Medulla oblongata (tissue), 1 donor: ENCODE measurements around the gene CFD.
"Not testable (repeated sequence)": the region's sequence is repeated elsewhere in the genome, so short reads cannot be mapped to it uniquely, and the experiment has no call there.

Source experiments
- DNase-seq: peaks from one replicate; pipeline ENCODE4 v3.0.0-alpha.2; 2015; ENCODE audit errors: extremely low spot score

The CFD gene

DNA sequence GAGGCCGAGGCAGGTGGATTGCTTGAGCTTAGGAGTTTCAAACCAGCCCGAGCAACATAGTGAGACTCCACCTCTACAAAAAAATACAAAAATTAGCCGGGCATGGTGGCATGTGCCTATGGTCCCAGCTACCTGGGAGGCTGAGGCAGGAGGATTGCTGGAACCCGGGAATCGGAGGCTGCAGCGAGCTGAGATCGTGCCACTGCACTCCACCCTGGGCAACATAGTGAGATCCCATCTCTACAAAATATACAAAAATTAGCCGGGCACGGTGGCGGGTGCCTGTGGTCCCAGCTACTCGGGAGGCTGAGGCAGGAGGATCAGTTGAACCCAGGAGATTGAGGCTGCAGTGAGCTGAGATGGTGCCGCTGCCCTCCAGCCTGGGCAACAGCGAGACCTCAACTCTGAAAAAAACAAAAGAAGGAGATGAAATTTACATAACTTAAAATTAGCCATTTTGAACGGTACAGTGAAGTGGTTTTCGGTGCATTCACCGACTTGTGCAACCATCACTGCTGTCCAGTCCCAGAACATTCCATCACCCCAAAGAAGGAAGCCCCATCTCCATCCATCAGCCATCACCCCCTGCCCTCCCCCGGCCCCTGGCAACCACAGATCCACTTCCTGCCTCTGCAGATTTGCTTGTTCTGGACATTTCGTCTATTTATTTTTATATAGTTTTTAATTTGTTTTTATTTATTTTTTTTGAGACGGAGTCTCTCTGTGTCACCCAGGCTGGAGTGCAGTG, 33.4 kb upstream of the CFD start:
- DNase-seq: no peak

- no peak for DNase-seq
Measured at GRCh38 chr19:827314-827709, 32.2 kb upstream of the CFD start.

DNA sequence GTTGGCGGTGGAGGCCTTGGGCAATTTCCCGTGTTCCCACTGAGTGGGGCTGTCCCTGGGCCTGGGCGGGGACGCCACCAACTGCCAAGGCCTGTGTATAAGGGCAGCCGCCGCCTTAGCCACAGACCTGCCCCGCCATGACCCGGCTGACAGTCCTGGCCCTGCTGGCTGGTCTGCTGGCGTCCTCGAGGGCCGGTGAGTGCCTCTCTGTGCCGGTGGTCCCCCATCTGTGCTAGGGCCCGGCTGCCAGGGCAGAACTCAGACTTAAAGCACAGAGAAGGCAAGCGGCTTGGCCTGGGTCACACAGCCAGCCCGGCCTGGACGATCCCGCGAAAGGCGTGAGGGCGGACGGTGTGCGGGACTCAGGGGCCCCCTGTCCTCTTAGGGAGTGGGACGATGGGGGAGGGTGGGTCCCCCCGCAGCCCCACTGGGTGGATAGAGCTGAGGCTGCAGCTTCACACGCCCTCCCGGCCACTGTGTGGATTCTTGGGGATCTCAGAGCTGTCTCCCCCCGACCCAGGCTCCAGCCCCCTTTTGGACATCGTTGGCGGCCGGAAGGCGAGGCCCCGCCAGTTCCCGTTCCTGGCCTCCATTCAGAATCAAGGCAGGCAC, 31.6 kb upstream of the CFD start, which contains the start of gene AZU1:
Gene AZU1, plus strand, starts transcription at position 128 of the 612 bp plus-strand sequence. Its CDS starts 10 bp downstream, at position 138.
- no peak for DNase-seq

- no peak for DNase-seq
Measured at GRCh38 chr19:829129-829758, 30.2 kb upstream of the CFD start.

DNA sequence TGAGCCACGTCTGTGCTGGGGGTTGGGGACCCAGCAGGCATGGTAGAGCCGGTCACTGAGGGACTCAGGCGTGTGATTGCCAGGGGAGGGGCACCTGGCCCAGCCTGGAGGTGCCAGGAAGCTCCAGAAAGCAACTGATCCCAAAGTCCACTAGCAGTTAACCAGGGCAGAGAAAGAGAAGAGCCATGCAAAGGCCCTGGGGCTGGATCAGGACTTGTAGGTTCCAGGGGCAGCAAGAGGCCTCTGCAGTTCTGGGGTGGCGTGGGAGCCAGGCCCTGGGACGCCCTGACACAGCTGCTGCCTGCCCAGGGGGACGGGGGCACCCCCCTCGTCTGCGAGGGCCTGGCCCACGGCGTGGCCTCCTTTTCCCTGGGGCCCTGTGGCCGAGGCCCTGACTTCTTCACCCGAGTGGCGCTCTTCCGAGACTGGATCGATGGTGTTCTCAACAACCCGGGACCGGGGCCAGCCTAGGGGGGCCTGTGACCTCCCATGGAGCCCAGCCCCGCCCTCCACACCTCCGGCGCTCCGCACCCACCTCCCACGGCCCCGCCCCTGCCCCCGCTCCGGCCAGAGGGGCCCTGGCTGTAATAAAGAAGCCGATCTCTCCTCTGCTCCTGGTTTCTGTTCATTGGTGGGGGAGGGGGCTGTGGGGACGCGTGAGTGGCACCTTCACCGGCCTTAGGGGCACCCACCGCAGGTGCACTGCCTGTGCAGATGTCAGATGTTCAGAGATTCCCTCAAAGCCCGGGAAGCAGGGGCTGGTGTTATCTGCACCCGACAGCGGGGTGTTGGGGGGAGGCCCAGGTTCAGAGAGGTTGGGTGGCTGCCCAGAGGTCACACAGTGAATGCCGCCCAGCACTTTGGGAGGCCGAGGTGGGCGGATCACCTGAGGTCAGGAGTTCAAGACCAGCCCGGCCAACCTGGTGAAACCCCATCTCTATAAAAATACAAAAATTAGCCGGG, 27.8 kb upstream of the CFD start:
- no peak for DNase-seq

DNA sequence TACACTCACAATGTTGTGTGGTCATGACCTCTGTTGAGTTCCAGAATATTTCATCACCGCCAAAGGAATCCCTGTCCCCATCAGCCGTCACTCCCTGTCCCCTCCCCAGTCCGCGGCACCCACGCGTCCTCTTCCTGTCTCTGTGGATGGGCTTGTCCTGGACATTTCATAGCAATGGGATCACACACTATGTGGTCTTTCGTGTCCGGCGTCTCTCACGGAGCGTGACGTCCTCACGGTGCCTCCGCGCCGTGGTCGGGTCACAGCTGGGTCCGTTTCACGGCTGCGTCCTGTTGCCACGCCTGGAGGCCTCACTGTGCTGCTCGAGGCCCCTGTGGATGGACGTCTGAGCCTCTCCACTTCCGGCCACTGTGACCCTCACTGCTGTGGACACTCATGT, 25.2 kb upstream of the CFD start:
- no peak for DNase-seq

- DNase-seq: no peak
Measured at GRCh38 chr19:835210-835810, 24.2 kb upstream of the CFD start.

GRCh38 chr19:840519-841206, 18.8 kb upstream of the CFD start, which contains the start of gene PRTN3:
TSS of gene PRTN3 (plus strand) at chr19:840999. CDS start at chr19:841009, 10 bp downstream.
- no peak for DNase-seq

GRCh38 chr19:842802-843179, 16.7 kb upstream of the CFD start:
- DNase-seq: not testable (repeated sequence)

GRCh38 chr19:843180-843835, 16.2 kb upstream of the CFD start:
- no peak for DNase-seq

GRCh38 chr19:843836-844545, 15.5 kb upstream of the CFD start:
- DNase-seq: no peak

- DNase-seq: no peak
Measured at GRCh38 chr19:844546-844971, 14.9 kb upstream of the CFD start.

DNA sequence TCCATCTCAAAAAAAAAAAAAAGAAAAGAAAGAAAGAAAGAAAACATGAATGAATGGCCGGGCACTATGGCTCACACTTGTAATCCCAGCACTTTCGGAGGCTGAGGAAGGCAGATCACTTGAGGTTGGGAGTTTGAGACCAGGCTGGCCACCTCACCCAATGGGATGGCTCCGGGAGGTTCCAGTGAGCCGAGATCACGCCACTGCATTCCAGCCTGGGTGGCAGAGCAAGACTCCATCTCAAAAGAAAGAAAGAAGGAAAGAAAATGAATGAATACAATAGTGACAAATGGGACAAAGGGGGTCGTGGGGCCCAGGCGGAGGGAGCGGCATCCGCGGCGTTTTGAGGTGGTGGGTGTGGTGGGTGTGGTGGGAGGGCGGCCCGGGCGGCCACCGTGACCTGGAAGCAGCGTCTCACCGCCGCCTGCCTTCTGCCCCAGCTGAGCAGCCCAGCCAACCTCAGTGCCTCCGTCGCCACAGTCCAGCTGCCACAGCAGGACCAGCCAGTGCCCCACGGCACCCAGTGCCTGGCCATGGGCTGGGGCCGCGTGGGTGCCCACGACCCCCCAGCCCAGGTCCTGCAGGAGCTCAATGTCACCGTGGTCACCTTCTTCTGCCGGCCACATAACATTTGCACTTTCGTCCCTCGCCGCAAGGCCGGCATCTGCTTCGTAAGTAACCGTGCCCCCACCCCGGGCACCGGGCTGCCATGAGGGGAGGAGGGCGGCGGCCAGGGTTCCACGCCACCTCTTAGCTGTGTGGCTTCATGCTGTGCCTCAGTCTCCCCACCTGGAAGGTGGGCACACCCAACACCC, 13.6 kb upstream of the CFD start:
- DNase-seq: no peak

DNA sequence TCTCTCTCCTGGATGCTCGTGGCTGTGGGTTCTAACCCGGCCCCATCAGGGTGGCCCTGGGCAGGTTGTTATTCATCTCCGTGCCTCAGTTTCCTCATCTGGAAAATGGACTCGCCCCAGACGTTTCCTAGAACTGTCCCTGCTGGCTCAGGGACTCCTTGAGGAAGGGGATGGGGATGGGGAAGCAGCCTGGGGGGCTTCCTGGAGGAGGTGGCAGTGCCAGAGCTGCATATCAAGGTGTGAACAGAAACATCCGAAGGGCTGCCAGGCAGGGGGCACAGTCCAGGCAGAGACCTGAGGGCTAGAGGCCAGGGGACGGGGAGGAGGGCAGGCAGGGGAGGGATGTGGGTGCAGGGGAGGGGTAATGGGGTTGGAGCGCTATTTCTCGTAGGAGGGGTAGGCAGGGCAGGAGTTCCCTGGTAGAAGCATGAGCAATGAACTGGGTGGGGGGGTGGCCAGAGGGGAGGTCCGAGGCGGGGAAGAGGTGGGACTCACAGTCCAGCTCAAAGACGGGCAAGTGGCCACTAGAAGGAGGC, 11.0 kb upstream of the CFD start:
- DNase-seq: no peak

GRCh38 chr19:849195-849594, 10.3 kb upstream of the CFD start:
- DNase-seq: not testable (repeated sequence)

- DNase-seq: peak; percentile 47
Measured at GRCh38 chr19:850221-850978, 9.1 kb upstream of the CFD start.

DNA sequence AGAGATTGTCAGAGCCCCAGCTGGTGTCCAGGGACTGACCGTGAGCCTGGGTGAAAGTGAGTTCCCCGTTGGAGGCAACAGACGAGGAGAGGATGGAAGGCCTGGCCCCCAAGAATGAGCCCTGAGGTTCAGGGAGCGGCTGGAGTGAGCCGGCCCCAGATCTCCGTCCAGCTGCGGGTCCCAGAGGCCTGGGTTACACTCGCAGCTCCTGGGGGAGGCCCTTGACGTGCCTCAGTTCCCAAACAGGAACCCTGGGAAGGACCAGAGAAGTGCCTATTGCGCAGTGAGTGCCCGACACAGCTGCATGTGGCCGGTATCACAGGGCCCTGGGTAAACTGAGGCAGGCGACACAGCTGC, 8.5 kb upstream of the CFD start:
- no peak for DNase-seq
